ENCODE results near the gene DPYSL4.

DPYSL4 gene

DNA sequence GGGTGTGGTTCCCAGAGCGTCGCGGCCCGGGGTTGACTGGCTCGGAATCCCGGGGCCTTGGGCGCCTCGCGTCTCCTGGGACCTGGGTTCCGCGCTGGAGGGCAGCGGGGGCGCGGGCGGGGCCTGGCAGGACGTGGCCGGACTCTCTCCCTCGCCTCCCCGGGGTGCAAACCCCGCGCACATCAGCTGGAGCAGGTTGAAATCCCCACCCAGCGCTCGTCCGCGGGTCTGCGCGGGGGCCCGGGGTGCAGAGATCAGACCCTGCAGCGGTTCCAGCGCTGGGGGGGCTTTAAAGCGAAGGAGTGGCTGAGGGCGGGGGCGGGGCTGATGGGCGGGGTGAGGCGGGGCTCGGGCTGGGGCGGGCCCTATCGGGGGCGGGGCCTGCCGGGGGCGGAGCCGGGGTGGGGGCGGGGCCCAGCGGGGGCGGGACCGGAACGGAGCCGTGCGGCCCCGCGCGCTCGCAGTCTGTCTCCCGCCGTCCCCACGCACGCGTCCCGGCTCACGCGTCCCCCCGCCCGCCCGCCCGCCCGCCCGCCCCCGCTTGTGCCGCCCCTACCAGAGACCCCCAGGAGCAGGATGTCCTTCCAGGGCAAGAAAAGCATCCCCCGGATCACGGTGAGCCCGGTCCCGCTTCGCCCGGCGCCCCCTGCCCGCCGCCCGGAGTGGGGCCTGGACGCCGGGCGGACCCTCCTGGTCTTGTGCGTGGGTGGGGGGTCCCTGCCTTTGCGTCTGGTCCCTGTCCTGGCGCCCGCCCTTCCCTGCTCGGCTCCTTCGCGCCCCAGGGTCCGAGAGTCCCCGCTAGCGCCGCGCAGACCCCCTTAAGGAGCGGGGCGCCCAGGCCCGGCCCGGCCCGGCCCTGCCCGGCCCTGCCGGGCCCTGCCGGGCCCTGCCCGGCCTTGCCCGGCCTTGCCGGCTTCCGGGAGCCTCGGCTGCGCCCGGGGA, at the start of gene DPYSL4:
Gene DPYSL4, plus strand, starts transcription at position 461 of the 942 bp plus-strand sequence. Its CDS starts 116 bp downstream, at position 577.
- no peak for DNase-seq

DNA sequence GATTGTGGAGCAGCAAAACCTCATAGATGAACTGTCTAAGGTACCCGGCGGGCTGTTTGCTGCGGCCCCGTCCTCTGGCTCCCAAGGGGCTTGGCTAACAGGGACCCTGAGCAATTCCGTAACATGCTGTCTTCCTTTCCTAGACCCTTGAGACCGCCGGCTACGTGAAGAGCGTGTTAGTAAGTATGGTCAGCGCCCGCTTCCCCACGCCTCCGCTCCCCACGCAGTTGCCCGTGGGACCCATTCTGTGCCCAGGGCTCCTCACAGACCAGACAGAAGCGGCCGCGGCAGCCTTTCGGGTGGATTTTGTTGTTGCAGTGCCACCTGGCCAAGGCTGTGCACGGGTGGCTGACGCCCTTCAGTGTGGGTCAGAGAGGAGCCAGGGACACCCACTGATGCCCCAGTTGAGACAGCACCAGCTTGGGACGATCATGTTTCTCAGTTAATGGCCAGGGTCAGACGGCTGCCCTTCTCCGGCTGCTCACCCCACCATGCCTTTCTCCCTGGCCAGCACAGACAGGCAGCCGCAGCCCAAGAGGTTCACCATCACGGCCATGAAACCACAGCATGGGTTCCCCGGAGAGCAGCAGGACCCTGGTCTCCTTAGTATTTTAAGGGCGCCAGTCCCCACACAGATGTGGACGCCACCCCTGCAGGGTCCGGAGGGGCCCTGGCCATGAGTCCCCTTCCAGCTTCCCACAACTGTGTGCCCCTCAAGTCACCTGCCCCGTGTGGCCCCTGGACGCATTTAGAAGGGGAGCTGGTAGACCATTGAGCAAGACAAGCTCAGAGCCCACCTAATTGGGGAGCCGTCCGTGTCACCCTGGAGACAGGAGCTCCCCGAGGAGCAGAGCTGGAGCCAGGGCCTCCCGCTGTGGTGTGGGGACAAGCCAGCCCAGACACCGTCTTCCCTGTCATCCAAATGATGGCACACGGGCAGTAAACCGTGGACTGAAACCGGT, 49.4 kb upstream of the DPYSL4 start:
- no peak for DNase-seq

DNA sequence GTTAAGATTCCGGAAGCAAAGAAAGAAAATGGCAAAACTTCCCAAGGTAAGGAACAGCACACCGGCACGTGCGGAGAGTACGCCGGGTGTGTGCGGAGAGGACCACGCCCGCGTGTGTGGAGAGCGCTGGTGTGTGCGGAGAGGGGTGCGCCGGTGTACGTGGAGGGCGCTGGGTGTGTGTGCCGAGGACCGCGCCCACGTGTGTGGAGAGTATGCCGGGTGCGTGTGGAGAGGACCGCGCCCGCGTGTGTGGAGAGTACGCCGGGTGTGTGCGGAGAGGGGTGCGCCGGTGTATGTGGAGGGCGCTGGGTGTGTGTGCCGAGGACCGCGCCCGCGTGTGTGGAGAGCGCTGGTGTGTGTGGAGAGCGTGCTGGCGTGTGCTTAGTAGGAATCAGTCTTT, 48.6 kb upstream of the DPYSL4 start:
- DNase-seq: no peak

DNA sequence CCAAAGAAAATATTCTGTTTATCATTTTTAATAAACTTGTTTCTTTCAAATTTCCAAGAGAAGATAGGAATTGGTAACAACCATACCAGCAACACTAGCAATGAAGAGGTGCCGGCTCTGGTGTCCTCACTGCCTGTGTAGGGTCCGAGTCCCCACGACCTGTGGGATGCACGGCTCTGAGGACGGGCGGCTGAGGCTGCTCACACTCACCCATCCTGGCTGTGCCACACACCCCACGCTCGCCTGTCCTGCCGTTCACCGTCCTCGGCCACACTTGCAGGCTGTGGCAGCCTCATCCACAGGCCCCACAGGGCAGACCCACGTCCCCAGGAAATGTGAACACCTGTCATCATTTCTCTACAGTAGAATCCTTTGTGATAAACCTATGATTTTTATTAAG, 48.2 kb upstream of the DPYSL4 start:
- no peak for DNase-seq

DNA sequence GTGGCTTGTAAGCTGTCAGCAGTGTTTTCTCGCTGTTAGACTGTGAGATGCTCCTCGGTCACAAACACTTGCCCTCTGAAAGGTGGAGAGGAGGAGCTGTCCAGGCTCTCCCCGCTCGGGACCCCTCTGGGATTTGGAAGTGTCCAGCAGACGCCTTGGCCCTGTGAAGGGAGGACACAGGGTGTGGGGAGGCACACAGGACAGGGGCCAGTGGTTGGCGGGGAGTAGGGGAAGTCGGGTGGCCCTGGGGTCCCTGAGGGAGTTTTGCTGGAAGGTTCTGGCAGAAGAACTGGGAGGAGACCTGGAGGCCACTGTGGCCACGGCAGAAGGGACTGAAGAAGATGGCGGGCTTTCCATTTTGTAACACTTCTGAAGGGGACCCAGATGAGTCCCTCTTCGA, 47.2 kb upstream of the DPYSL4 start:
- no peak for DNase-seq

DNA sequence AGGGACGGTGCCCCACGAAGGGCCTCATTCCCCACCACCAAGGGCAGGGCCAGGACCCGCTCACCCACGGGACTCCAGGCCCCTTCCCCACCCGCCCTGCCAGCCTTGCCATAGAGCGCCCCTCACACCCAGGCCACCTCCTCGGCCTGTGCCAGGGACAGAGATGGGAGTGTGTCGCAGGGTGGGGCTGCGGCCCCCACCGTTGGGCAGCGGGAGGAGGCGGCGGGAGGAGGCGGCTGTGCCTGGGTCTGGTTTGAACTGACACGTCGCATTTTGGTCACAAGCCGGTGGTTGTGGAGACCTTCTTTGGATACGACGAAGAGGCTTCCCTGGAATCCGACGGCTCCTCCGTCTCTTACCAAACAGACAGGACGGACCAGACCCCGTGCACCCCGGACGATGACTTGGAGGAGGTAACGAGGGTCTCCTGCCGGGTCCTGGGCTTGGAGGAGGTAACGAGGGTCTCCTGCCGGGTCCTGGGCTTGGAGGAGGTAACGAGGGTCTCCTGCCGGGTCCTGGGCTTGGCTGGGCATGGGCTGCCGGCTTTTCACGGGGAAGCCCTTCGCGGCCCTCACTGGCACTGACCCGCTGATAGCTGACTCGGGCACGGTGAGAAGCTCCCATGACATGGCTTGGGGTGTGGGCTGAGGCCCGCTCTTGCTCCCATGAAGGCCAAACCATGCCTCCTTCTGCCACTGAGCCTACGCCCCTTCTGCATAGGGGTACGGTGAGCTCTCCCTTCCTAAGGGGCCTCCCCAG, 46.4 kb upstream of the DPYSL4 start:
- DNase-seq: no peak

DNA sequence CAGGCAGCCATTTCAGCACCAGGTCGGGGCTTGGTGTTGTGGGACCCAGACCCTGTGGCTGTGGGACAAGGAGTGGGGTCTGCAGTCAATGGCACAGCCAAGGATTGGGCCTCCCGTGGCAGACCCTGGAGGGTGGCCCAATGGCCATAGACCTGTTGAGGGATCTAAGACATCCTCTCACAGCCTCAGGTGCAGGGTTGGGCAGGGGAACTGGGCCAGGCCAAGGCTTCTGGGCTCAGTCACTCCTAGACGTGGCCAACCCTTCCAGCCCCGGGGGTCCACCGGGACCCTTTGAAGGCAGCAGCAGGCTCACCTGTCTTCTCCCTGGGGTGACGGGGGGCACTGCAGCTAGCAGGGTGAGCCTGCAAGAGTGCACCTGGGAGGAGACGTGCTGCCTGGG, 45.7 kb upstream of the DPYSL4 start:
- DNase-seq: no peak

DNA sequence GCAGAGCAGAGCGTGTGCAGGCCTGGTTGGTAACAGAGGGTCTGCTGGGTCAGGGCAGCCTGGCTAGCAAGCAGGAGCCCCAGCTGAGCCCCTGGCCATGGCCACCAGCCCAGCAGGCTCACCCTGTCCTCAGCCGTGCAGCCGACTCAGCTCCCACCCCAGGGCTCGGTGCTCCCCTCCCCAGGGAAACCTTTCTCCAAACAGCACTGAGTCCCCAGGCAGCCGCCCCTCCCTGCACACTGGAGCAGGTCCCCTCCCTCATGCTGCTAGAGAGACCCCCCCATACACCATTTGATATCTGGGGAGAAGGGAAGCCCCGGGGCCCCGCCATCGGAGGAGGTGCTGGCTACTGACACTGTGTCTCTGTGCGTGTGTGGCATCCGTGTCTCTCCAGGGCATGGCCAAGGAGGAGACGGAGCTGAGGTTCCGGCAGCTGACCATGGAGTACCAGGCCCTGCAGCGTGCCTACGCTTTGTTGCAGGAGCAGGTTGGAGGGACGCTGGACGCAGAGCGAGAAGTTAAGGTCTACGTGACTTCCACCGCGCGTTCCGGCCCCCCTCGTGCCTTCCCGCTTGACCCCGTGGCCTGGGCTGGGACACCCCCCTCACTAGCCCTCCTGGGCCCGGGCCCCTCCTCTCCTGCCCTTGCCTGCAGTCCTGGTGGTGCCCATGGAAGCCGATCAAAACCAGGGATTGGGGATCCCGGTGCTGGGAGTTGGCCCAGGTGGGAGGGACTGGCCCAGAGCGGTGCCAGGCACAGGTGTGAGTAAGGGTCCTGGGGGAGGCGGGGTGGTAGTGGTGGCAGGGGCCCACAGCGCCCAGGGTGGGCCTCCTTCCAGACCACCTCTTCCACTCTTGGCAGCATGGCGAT, 45.0 kb upstream of the DPYSL4 start:
- no peak for DNase-seq

DNA sequence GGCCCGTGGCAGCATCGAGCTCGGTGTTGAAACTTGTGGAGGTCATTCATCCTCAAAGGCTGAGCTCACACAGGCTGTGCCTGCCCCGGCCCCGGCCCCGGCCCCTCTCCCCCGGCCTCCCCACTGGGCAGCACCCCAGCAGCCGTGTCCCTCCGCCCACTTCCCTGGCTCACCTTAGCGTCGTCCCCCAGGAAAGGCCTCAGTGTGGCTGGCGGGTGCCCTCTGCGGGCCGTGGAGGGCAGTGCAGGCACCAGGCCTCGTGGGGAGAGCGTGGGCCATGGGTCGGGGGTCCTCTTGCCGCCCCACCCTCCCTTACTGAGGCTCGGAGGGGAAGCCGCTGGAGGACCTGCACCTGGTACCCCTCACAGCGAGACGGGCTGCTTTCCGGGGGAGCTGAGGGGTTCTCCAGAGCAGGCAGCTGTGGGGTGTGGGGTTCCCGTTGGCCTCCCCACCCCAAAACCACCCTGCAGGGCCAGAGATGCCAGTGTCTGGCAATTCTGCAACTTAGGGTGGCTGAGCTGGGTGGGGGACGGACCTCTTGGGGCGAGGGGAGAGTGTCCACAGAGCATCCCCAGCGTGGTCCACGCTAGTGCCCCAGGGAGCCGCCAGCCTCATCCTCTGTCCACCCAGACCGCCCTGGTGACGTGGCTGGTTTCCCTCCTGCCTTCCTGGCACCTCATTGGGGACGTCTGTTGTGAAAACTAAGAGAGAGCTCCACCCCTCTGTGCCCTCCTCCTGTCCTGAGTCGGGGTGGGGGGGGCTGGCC, 44.2 kb upstream of the DPYSL4 start:
- DNase-seq: peak; percentile 20

DNA sequence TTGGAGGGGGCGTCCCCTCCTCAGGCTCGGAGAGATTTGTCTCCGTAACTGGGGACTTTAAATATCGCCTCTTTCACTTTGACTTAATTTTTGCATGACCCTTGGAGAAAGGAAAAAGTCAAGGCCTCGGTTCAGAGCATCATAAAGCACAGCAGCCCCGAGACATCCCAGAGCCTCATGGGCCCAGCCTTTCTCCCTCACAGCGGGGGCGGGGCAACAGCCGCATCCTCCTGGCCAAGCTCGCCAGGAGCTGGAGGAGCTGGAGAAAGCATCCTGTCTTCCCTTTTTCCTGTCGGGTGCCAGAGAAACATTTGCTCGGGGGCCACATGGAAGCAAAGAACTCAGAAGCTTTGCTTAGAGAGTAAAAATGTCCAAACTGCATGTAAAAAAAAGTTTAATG, 43.6 kb upstream of the DPYSL4 start:
- DNase-seq: no peak

DNA sequence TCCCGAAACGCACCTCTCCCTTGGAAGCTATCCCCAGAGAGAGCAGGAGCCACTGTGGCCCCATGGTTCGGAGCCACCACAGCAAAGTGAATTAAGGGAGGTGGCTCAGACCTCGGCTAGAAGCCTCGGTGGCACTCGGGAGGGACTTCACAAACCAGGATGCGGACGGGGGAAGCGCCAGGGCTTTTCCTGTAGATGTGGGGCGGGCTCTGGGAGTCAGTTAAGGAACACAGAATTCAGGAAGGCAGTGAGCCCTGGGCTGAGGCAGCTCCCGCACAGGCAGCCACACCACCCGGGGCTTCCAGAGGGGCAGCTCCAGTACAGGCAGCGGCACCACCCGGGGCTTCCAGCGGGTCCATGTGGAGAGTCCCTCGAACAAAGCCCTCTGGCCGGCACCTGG, 42.7 kb upstream of the DPYSL4 start:
- no peak for DNase-seq

DNA sequence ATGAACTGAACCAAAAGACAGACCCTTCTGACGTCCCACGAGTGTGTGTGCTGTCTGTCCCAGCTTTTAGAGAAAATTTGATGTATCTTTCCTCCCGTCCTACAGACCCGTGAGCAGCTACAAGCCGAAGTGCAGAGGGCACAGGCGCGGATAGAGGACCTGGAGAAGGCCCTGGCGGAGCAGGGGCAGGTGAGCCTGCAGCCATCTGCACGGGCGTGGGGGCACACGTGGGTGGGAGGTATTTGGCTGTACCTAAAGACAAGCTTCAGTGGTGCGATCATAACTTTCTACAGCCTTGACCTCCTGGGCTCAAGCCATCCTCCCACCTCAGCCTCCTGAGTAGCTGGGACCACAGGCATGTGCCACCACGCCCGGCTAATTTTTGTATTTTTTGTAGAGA, 41.7 kb upstream of the DPYSL4 start:
- no peak for DNase-seq

DNA sequence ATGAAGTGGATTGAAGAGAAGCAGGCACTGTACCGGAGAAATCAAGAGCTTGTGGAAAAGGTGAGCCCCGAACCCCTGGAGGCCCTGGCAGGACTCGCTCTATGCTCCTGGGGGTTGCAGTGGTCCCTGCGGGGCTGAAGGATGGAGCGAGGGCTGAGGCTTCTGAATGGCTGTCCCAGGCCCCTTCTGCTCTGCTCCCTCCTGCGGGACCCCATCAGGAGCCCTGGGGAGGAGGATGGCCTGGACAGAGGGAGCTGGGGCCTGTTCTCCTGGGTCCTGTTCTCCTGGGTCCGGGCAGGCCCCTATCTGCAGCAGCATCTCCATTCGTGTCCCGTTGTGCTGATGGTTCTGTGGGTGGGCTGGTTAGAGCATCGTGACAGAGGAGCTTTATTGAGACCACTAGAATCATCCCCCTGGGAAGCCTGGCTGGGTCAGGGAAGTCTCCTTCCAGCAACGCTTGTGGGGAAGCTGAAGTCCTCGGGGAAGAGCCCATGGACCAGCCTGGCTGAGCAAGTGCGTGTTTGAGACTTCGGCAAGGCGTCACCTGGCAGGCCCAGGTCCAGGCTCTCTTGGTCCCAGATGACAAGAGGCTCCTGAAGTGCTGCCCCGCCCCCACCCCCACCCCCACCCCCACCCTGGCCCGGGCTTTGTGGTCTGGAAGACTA, 41.1 kb upstream of the DPYSL4 start:
- DNase-seq: no peak

DNA sequence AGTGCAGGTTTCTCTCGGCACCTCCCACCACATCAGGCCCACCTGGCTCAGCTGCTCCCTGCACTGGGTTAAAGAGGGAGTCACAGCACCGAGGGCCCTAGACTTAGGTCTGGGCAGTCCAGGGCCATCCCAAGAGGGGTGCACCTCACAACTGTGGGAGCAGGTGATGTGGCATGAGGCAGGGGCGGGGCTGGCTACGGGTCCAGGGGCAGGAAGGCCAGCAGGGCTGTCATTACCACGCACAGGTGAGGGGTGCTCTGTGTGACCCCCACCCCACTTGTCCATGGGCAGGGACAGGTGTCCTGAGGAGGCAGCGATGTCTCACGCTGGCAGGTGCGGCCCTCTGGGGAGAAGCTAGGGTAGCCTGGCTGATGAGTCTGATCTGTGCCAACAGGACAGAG, 40.5 kb upstream of the DPYSL4 start:
- DNase-seq: no peak

DNA sequence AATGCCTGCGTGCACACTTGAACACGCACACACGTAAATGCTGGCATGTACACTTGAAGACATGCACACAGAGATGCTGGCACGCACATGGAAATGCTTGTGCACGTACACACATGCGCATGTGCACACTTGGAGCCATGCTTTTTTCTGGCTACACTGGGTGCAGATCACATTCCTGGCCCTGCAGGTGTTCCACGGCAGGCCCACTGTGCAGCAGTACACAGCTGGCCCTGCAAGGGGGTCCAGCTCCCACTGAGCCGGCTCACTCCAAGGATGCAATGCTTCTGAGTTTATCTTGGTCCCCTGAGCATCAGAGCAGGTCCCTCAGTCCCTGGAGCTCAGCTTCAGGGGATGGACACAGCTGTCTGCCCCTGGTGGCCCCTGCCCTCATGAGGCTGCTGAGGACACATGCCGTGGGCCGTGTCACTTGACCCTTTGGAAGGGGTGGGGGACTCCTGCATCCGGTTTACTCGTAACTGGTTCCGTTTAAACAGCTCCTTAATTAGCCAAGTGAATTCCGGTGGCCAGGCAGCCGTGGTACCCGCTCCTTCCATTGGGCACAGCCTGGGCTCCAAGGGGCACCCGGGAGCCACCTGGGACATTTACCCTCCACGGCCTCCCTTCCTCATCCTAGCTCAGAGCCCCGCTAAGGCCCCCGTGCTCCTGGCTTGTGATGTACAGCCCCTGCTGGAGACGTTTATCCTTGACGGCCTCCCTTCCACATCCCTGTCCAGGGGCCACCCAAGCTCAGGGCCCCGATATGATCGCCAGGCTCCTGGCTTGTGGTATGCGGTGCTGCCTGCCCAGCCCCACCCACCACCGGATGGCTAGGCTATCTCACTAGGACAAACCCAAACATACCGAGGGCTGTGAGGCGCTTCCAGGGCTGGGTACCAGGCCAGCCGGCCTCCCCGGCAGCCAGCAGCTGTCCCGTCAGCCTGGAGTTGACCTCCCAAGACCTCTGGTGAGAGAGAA, 39.5 kb upstream of the DPYSL4 start:
- DNase-seq: no peak

DNA sequence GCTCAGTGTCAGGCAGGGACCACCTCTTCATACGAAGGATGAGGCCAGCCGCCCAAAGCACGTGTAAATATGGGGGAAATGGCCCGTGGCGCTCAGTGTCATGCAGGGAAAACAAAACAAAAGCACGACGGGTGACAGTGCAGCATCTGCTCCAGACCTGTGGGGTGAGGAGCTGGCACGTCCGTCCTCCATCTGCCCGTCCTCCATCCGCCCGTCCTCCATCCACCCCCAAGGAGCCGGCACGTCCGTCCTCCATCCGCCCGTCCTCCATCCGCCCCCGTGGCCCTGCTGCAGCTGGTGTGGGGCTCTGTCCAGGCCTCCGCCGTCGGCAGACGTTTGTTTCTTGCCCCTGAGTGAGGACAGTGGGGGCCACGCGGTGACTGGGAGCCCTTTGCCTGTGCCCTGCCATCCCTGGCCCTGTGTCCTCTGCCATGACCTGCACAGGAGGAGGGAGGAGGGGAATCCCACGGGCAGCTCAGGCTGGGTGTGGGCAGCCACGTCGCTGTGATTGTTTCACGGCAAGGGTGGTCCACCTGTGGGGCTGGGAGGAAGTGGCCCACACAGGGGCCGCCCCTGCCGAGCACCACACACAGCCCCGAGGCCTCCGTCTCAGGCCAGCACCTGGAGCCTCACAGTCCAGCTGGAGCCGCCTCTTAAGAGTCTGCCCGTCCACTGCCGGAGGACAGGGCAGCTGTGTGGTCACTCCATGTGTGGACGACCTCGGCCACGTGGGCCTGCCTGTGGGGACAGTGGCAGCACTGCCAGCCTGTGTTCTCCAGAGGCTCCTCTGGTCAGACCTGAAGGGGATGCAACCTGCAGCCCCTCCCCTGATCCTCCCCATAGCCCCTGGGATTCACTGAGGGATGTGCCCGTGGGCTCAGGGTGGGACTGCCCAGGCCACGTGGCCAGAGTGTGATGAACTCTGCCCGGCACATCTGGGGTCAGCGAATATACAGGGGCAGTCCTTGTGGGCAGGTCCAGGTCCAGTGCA, 38.2 kb upstream of the DPYSL4 start:
- DNase-seq: no peak

DNA sequence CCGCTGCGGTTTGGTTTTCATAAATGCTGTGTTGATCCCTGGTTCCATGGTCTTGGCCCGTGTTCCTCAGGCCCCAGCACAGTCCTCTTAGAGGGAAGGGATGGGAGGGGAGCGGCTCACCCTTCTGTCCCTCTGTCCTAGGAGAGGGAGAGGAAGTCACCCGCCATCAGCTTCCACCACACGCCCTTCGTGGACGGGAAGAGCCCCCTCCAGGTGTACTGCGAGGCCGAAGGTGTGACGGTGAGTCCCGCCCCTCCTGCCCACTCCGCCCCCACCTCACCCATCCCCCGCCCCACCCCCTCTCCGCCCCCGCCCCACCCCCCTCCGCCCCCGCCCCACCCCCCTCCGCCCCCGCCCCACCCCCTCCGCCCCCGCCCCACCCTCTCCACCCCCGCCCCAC, 37.5 kb upstream of the DPYSL4 start:
- no peak for DNase-seq

DNA sequence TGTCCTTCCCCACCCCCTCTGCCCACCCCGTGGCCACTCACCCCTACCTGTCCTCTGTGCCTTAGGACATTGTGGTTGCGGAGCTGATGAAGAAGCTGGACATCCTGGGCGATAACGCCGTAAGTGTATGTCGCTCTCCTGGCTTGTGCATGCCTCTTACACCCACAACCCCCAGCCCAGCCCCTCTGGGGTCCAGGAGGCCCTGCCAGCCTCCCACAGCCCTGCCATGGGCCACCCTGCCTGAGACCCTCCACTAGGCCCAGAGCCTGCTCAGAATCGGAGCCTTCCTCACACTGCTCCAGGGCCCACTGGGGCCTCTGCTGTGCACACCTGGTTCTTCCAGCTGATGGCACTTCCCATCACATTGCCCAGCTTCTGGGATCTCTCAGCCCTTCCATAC, 36.8 kb upstream of the DPYSL4 start:
- no peak for DNase-seq

Data from CD4-positive, alpha-beta T cell treated with Interferon gamma for 1 hour (primary cell).